Epithelial cell of esophagus (primary cell): ENCODE results near the gene NMB.
"Not testable (repeated sequence)": the region's sequence is repeated elsewhere in the genome, so short reads cannot be mapped to it uniquely, and the experiment has no call there.

Experiments used
- DNase-seq: peaks from one replicate; pipeline ENCODE4 v3.0.0; 2010; ENCODE audit warnings: low read depth
- H3K4me3 ChIP-seq: 2 replicates; pipeline ENCODE4 v1.5.1; 2011; ENCODE audit warnings: mild to moderate bottlenecking, low read length, control low read depth
- CTCF ChIP-seq: IDR thresholded peaks from 2 replicates; pipeline ENCODE4 v1.5.1; 2011; ENCODE audit warnings: low read depth, mild to moderate bottlenecking, low read length, control low read depth, inconsistent platforms; ENCODE audit not compliant: insufficient read depth; ENCODE audit errors: missing control alignments

NMB gene

GRCh38 chr15:84690342-84690741 is 32.3 kb upstream of the NMB start:
- DNase-seq: no peak
- H3K4me3 ChIP-seq: no peak overlapping the region
- no peak for TF ChIP-seq CTCF

- no peak overlapping the region for H3K4me3 ChIP-seq
- no peak for TF ChIP-seq CTCF
- no peak for DNase-seq
These were observed 31.9 kb upstream of the NMB start for GRCh38 chr15:84689858-84690257.

GRCh38 chr15:84686446-84686845 is 28.4 kb upstream of the NMB start:
- DNase-seq, H3K4me3 ChIP-seq: not testable (repeated sequence)

GRCh38 chr15:84685304-84685703 is 27.3 kb upstream of the NMB start:
- peak; percentile 92 for DNase-seq
- TF ChIP-seq CTCF: no peak
- H3K4me3 ChIP-seq: no peak overlapping the region

GRCh38 chr15:84684092-84684491 is 26.1 kb upstream of the NMB start:
- peak; percentile 28 for DNase-seq
- no peak overlapping the region for H3K4me3 ChIP-seq
- no peak for TF ChIP-seq CTCF

- peak; percentile 63 for DNase-seq
- no peak overlapping the region for H3K4me3 ChIP-seq
- no peak for TF ChIP-seq CTCF
These were observed 23.8 kb upstream of the NMB start for GRCh38 chr15:84681831-84682230.

- no peak overlapping the region for H3K4me3 ChIP-seq
- DNase-seq: no peak
- no peak for TF ChIP-seq CTCF
These were observed 13.2 kb upstream of the NMB start for GRCh38 chr15:84671211-84671610.

GRCh38 chr15:84669726-84670125 is 11.7 kb upstream of the NMB start:
- no peak for TF ChIP-seq CTCF
- H3K4me3 ChIP-seq: no peak overlapping the region
- no peak for DNase-seq
